ENCODE results near the gene DNM3.

The DNM3 gene

GRCh38 chr1:172119184-172119583 is 277.9 kb downstream of the DNM3 start:
- no peak for DNase-seq

- DNase-seq, result no peak
These were observed 279.1 kb downstream of the DNM3 start for GRCh38 chr1:172120381-172120780.

- DNase-seq, result no peak
These were observed 279.9 kb downstream of the DNM3 start for GRCh38 chr1:172121081-172121717.

- DNase-seq, result no peak
These were observed 281.1 kb downstream of the DNM3 start for GRCh38 chr1:172122381-172122780.

- DNase-seq, result no peak
These were observed 284.0 kb downstream of the DNM3 start for GRCh38 chr1:172125250-172125649.

GRCh38 chr1:172125812-172126430 is 284.6 kb downstream of the DNM3 start:
- no peak for DNase-seq

GRCh38 chr1:172132836-172133235 is 291.5 kb downstream of the DNM3 start:
- DNase-seq, result no peak

- no peak for DNase-seq
These were observed 292.9 kb downstream of the DNM3 start for GRCh38 chr1:172134087-172134731.

GRCh38 chr1:172135076-172135672 is 293.9 kb downstream of the DNM3 start:
- no peak for DNase-seq

- no peak for DNase-seq
These were observed 294.8 kb downstream of the DNM3 start for GRCh38 chr1:172135978-172136610.

- no peak for DNase-seq
These were observed 295.6 kb downstream of the DNM3 start for GRCh38 chr1:172136925-172137324.

GRCh38 chr1:172137703-172138454 is 296.6 kb downstream of the DNM3 start:
- DNase-seq, result no peak

- DNase-seq, result no peak
These were observed 297.3 kb downstream of the DNM3 start for GRCh38 chr1:172138634-172139033.

GRCh38 chr1:172139196-172139595 is 297.9 kb downstream of the DNM3 start:
- no peak for DNase-seq

- DNase-seq, result no peak
These were observed 298.8 kb downstream of the DNM3 start for GRCh38 chr1:172140072-172140471.

GRCh38 chr1:172140591-172140990 is 299.3 kb downstream of the DNM3 start:
- no peak for DNase-seq

GRCh38 chr1:172141341-172141881 is 300.1 kb downstream of the DNM3 start:
- DNase-seq, result no peak

GRCh38 chr1:172142324-172142723 is 301.0 kb downstream of the DNM3 start:
- no peak for DNase-seq

GRCh38 chr1:172143384-172144055 is 302.2 kb downstream of the DNM3 start:
- no peak for DNase-seq

GRCh38 chr1:172144445-172145061 is 303.3 kb downstream of the DNM3 start:
- no peak for DNase-seq

- DNase-seq, result no peak
These were observed 303.9 kb downstream of the DNM3 start for GRCh38 chr1:172145231-172145651.
